NOMO-1 treated with dmso at 0.1 percent for 144 hours (cell line): ENCODE data around the gene WDR46.

ENCODE experiments used
- DNase-seq: peaks from one replicate; lab custom pipeline; 2025; ENCODE audit not compliant: unreplicated experiment; lab: John Stamatoyannopoulos, UW

Gene WDR46

GRCh38 chr6:33313709-33314514 is 24.9 kb upstream of the WDR46 start, which contains the start of gene TAPBP:
Gene TAPBP (minus strand): TSS chr6:33314078. CDS start chr6:33314041, 37 bp downstream.
- peak; percentile 59 for DNase-seq

DNA sequence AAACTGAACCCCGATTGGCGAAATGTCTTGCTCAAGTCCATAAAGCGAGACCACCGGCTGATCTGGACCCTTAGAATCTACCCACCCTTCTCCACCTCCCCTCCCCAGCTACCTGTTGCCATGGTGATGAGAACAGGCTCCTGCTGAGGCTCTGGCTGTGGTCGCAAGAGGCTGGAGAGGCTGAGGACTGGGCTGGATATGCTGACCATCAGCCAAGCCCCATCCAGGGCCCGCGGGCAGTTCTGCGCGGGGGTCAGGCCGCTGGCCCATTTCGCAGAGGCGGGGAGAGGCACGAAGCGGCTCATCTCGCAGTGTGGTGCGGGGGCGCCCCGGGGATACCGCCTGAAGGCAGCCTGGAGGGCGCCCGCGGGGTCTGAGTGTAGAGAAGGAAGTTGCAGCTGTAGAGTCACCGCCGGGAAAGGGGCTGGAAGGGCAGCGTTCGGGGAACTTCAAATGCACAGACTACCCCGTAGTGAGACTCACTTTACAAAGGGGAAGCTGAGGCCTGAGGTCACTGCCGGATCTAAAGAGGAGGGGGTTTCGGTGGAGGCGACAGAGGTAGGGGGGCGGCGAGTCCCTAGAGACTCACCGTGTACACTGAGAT is 24.2 kb upstream of the WDR46 start:
- DNase-seq, result peak; percentile 47

DNA sequence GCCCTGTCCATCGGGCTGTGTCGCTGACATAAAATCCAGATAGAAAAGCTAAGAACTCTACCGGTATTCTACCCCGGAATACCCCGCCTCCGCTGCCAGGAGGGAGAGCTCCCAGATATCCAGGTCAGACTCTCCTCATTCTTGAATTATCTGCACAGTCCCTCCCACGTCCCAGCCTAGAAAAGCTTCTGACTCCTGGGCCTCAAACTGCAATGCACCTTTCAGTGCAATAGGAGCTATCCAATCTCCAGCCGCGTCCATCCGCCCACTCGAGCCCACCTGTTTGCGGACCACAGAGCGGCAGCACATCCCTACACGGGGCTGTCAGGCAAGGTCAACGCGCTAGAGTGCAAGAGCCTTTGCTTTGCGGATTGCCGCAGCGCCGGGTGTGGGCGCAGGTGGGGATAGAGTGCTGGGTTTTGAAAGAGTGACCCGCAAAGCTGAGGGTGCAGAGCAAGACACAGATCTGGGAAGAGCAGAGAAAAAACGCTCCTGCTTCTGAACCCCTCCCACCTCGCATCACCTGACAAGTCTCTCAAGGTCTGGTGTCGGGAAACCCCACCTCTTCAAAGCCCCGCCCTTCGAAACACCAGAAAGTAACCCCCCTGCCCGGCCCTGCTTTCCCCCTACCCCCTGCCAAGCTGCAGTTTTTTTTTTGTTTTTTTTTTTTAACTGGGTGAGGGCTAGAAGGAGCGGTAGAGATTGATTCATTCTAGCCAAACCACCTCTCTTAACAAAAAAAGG is 23.5 kb upstream of the WDR46 start:
- DNase-seq, result peak; percentile 80

GRCh38 chr6:33306356-33306755 is 17.3 kb upstream of the WDR46 start:
- no peak for DNase-seq

DNA sequence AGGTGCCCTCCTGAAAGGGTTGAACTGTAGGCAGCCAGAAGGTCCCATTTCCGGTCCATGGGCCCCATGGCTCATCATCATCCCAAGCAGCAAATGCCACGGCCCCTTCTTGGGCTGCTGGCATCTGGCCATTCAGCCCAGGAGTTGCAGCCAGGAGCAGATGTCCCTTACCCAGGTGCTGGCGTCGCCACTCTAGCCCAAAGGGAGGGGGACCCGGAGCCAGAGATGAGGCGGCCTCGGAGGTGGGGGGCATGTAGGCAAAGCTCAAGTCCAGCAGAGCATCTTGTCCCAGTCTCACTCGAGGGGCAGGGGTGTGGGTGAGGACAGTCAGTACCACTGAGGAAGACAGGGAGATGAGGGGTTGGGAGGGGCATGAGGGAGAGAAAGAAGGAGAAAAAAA is 16.0 kb upstream of the WDR46 start:
- DNase-seq, result no peak

DNA sequence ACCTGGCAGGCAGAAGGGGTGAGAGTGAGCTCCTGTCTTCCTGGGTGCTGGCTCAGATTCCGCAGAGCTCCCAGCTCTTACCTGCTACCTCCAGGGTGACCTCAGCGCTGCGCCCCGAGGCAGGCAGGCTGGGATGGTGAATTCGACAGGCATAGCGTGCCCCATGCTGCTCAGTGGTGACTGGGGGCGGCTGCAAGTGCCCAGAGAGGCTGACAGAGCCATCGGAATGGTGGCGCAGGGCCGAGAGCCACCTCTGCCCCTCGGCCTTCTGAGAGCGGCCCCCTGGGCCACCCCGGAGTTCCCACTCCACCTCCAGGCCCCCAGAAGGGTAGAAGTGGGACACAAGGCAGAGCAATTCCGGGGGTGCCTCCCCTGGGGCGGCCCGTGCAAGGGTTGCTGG is 15.2 kb upstream of the WDR46 start:
- DNase-seq, result no peak

GRCh38 chr6:33301877-33302276 is 12.8 kb upstream of the WDR46 start:
- DNase-seq, result no peak

DNA sequence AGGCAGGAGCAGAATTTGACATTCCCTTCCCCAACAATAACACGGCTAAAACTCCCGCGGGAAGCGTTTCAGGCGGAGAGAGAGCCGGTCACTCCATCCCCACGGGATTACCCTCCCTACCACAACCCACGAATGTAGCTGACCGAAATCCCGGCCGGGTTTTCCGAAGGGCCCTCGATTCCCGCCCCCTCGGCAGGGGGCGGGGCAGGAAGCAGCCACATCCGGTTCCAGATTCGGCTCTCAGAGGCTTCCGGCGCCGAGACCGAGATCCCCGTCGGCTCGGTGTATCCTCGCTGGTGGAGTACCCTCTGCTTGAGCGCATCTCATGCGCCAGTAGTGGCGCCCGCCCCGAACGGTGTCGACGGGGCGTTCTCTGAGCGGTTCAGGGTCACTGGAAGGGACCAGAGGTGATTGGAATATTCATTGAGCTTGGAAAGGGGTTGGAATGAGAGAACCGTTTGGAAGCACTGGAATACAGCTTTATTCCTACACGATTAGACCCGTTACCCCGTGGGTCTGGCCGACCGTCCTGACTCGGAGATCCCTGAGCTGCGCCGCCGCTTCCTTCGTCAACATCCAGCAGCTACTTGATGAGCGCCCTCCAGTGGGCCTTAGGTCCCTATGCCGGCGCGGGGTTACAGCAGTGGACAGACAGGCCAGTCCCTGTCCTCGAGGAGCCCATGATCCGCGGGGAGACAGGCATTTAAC is 10.4 kb upstream of the WDR46 start:
- DNase-seq, result peak; percentile 82

GRCh38 chr6:33298773-33299236 is 9.8 kb upstream of the WDR46 start, which contains the start of gene RGL2:
Gene RGL2 (minus strand): TSS chr6:33298942. CDS start chr6:33298610, 332 bp downstream.
- DNase-seq, result peak; percentile 80

- peak; percentile 50 for DNase-seq
Observed at GRCh38 chr6:33297956-33298772, 9.1 kb upstream of the WDR46 start.

GRCh38 chr6:33297406-33297955 is 8.4 kb upstream of the WDR46 start:
- DNase-seq, result peak; percentile 21

GRCh38 chr6:33296797-33297405 is 7.9 kb upstream of the WDR46 start:
- DNase-seq, result no peak

DNA sequence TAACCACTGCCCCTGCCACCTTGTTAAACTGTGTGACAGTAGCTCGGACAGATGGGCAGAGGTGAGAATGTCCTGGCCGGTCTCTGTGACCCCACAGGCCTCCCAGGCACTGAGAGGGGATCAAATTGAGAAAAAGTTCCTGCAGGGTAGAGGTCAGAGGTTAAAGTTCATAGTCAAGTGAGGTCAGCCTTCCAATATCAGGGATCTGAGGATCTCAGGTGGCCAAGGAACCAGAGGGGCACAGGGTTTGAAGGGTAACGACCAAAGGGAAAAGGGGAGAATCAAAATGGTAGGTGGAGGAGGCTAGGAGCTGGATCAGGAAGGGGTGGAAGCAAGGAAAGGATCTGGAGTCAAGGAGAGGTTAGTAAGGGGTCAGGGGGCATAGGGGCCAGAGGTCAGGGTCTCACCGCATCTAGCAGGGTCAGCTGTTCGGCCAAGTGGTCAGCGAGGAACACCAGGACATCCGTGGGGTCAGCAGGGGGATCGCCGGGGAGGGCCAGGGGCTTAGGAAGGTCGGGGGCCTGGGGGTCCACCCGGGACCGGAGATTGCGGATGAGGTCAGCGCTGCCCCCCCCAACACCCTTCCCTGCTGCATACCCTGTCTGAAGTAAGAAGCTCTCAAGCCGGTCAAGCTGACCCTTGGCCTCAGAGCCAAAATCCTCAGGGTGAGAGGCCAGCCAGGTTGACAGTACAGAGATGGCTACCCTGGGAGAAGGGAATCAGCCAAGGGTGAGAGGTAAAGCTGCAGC is 6.8 kb upstream of the WDR46 start:
- no peak for DNase-seq

- no peak for DNase-seq
Observed at GRCh38 chr6:33294086-33294823, 5.2 kb upstream of the WDR46 start.

- DNase-seq, result no peak
Observed at GRCh38 chr6:33292996-33293682, 4.1 kb upstream of the WDR46 start.

GRCh38 chr6:33290459-33290858 is 1.4 kb upstream of the WDR46 start:
- no peak for DNase-seq

- peak; percentile 18 for DNase-seq
Observed at GRCh38 chr6:33289784-33290315, 811 bp upstream of the WDR46 start.
